ENCODE data around the gene STRN3.

GRCh38 chr14:31026077-31026449 is at the start of gene STRN3:
- TF ChIP-seq CTCF (IDR thresholded peaks at IDR 0.05) (no peak), POLR2A (IDR thresholded peaks at IDR 0.05) (no peak)
